DND-41 (cell line): Measurements from ENCODE around the gene PLCD1.
"Not testable (repeated sequence)": the region's sequence is repeated elsewhere in the genome, so short reads cannot be mapped to it uniquely, and the experiment has no call there.

Experiments used
- ATAC-seq: fragments of 200-7000 bp; cut with Tn5 transposase; 3 replicates; pipeline ENCODE4 v1.9.1; 2021; ENCODE audit warnings: low read depth; ENCODE audit not compliant: insufficient read depth
- DNase-seq: peaks from one replicate; pipeline ENCODE4 v3.0.0-alpha.2; 2020
- H2AFZ ChIP-seq: 2 replicates; pipeline ENCODE4 v1.6.0; 2012; ENCODE audit warnings: low read depth, low read length
- H3K27ac ChIP-seq: 2 replicates; pipeline ENCODE4 v1.5.1; 2012; ENCODE audit warnings: low read length, inconsistent platforms
- H3K27me3 ChIP-seq: fragments of 200-600 bp; sonication (generic); 2 replicates; pipeline ENCODE4 v1.6.0; 2012; ENCODE audit warnings: low read length, mild to moderate bottlenecking, inconsistent platforms; ENCODE audit not compliant: insufficient read depth, poor library complexity
- H3K36me3 ChIP-seq: 2 replicates; pipeline ENCODE4 v1.5.1; 2012; ENCODE audit warnings: low read length, inconsistent platforms; ENCODE audit not compliant: insufficient read depth
- H3K4me1 ChIP-seq: 2 replicates; pipeline ENCODE4 v1.5.1; 2012; ENCODE audit warnings: mild to moderate bottlenecking, low read length; ENCODE audit not compliant: insufficient read depth
- H3K4me2 ChIP-seq: 2 replicates; pipeline ENCODE4 v1.6.0; 2012; ENCODE audit warnings: mild to moderate bottlenecking, moderate library complexity, low read length, inconsistent platforms; ENCODE audit not compliant: insufficient read depth
- H3K4me3 ChIP-seq, 2 experiments: fragments of 200-600 bp in 1 of 2; shearing (Covaris generic) in 1 of 2; 2 replicates each; pipeline ENCODE4 v1.5.1; 2012 to 2016; ENCODE audit warnings: inconsistent platforms in 2 of 2, low read length in 2 of 2, mild to moderate bottlenecking in 2 of 2, low read depth in 1 of 2, moderate library complexity in 1 of 2
- H3K79me2 ChIP-seq: 2 replicates; pipeline ENCODE4 v1.6.0; 2012; ENCODE audit warnings: low read length, inconsistent platforms; ENCODE audit not compliant: insufficient read depth
- H3K9ac ChIP-seq: 2 replicates; pipeline ENCODE4 v1.6.0; 2012; ENCODE audit warnings: low read depth, mild to moderate bottlenecking, inconsistent platforms, low read length, moderate library complexity
- H3K9me3 ChIP-seq: 2 replicates; pipeline ENCODE4 v1.5.1; 2012; ENCODE audit warnings: low read length, moderate library complexity, mild to moderate bottlenecking, inconsistent platforms; ENCODE audit not compliant: insufficient read depth, severe bottlenecking
- H4K20me1 ChIP-seq: 2 replicates; pipeline ENCODE4 v1.6.0; 2012; ENCODE audit warnings: low read length; ENCODE audit not compliant: insufficient read depth
- EZH2 ChIP-seq: IDR thresholded peaks from 3 replicates; pipeline ENCODE4 v1.6.1; 2012; ENCODE audit warnings: borderline replicate concordance, low read depth, mild to moderate bottlenecking, moderate library complexity, low read length, inconsistent platforms; ENCODE audit not compliant: severe bottlenecking
- TF ChIP-seq, protein P1 (sequence below): IDR thresholded peaks from 2 replicates; pipeline ENCODE4 v1.5.1; 2012; ENCODE audit warnings: borderline replicate concordance, low read length, moderate library complexity, mild to moderate bottlenecking; ENCODE audit not compliant: poor library complexity, severe bottlenecking; ENCODE audit errors: extremely low read depth

Gene PLCD1

DNA sequence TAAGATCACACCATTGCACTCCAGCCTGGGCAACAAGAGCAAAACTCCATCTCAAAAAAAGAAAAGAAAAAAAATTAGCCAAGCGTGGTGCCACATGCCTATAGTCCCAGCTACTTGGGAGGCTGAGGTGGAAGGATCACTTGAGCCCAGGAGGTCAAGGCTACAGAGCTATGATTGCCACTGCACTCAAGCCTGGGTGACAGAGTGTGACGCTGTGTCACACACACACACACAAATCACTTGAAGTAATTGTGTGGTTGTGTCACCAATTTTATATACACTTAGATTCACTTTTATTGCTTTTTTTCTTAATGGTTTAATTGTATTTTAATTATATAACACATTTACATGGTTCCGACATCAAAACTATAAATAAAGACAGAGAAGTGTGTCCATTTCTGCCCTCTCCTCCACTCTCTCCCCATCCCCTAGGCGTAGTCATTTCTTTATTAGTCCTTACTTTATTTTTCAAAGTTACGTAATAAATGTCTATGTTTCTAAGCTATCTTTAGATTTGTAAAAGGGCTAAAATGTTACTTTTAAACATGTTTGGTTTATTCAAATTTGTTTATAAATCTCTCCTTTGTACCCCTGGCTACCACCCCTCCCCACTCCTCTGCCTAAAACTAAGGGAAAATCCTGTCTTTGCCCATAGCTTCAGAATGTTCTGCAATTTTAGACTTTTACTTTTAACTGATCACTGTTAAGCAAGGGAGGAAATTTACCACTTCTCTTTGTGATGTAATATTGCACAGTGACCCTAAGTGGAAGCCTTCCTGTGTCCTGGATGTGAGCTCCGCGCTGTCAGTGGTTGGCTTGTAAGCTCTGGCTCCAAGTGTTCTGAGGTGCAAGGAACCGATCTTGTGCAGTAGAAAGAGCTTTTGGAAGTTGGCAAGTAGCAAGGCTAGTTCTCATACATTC lies 49.6 kb downstream of the PLCD1 start:
- ATAC-seq, result no peak
- Histone ChIP-seq H3K9me3 (no peaks in the 10 kb centered on the region), H3K36me3 (peaks cover 65% of the 10 kb centered on the region), H3K4me2 (no peak overlapping the region), H3K4me1 (no peaks in the 10 kb centered on the region), H3K9ac (no peak overlapping the region), H2AFZ (no peak overlapping the region), H4K20me1 (no peaks in the 10 kb centered on the region), H3K79me2 (no peaks in the 10 kb centered on the region), H3K4me3 (no peak overlapping the region), H3K27me3 (no peaks in the 10 kb centered on the region), H3K27ac (no peak overlapping the region)
- no peak for DNase-seq
- TF ChIP-seq EZH2, result no peak
- TF ChIP-seq, protein P1, sequence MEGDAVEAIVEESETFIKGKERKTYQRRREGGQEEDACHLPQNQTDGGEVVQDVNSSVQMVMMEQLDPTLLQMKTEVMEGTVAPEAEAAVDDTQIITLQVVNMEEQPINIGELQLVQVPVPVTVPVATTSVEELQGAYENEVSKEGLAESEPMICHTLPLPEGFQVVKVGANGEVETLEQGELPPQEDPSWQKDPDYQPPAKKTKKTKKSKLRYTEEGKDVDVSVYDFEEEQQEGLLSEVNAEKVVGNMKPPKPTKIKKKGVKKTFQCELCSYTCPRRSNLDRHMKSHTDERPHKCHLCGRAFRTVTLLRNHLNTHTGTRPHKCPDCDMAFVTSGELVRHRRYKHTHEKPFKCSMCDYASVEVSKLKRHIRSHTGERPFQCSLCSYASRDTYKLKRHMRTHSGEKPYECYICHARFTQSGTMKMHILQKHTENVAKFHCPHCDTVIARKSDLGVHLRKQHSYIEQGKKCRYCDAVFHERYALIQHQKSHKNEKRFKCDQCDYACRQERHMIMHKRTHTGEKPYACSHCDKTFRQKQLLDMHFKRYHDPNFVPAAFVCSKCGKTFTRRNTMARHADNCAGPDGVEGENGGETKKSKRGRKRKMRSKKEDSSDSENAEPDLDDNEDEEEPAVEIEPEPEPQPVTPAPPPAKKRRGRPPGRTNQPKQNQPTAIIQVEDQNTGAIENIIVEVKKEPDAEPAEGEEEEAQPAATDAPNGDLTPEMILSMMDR, result no peak

DNA sequence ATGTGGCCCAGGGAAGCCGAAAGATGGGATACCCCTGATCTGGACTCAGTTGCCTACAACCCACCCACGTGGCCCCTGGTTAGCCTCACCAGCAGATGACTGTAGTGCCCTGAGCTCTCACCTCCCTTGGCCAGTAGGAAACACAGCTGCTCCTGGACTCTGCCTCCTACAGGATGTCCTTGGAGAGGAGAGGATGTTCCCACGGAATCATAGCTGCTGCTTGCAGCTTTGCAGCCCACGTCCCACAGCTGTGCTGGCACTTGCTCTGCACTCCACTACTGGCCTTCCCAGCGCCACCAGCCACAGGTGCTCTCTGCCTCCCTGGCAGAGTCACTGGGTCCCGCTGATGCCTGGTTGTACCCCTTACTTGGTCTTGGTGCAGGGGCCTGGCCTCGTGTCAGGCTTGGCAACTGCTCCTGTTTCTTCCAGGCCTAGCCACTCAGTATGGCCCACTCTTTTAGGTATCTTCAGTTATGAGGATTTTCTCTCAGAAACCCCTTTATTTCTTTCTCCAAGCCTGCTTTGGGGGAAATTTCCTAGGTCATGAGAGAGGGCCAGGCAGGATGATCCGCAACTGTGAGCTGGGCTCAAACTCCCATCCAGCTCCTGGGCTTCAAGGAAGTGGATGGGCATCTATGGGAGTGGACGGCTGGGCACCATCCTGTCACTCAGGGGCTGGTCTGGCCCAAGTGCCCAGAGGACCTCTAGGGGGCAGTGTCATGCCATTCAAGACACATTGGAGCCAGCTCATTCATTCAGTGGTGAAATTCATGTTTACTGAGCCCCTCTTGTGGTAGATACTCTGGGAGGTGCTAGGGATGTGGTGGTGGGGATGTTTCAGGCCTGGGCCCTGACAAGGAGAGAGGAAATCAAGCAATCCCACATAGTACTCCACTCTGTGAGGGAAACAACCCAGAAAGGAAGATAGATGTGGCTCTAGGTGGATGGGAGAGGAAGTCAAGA lies 55.0 kb downstream of the PLCD1 start:
- no peaks in the 10 kb centered on the region for H3K27me3 ChIP-seq
- DNase-seq, result peak; percentile 58
- no peak overlapping the region for H3K4me3 ChIP-seq
- H3K27ac ChIP-seq, result peak overlapping the region; percentile 42; the same call in 1 of the 2 replicates
- TF ChIP-seq EZH2, result no peak
- TF ChIP-seq, protein P1, result peak; percentile 86
- no peaks in the 10 kb centered on the region for H3K79me2 ChIP-seq
- H2AFZ ChIP-seq, result no peak overlapping the region
- ATAC-seq, result peak; percentile 93
- no peak overlapping the region for H3K4me2 ChIP-seq
- H3K9me3 ChIP-seq, result no peaks in the 10 kb centered on the region
- no peaks in the 10 kb centered on the region for H3K4me1 ChIP-seq
- H3K9ac ChIP-seq, result no peak overlapping the region
- no peaks in the 10 kb centered on the region for H4K20me1 ChIP-seq
- peaks cover 54% of the 10 kb centered on the region for H3K36me3 ChIP-seq

DNA sequence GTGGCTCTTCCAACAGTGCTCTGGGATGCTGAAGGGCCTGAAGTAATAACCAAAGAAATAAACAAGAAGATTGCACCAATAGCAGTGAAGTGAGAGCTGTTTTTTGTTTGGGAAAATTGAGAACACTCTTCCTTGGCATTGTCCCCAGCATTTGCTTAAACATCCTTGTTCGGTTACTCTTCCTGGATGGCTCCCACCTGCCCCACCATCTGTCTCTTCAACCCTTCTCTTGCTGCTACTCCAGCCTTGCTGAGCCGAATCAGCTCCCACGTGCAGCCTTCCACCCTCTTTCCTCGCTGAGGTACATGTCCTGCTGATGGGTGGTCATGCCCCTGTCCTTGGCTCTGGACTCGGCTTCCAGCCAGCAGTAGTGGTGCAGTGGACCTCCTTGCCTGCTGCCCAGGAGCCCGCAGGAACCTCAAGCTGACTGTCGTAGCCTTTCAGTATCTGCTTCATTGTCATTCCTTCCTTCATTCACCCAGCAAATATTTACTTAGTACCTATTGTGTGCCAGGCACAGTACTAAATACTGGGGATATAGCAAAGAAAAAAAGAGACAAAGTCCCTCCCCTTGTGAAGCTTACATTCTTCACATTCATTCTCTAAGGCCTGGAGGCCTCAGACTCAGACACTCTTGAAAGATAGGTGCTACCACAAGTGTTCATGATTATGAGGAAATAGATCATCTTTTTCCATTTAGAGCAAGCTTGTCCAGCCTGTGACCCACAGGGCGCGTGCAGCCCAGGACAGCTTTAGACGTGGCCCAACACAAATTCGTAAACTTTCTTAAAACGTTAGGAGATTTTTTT lies 56.0 kb downstream of the PLCD1 start:
- DNase-seq, result no peak
- no peak for ATAC-seq
- no peaks in the 10 kb centered on the region for H3K9me3 ChIP-seq
- H4K20me1 ChIP-seq, result no peaks in the 10 kb centered on the region
- no peak overlapping the region for H3K4me2 ChIP-seq
- no peaks in the 10 kb centered on the region for H3K4me1 ChIP-seq
- no peaks in the 10 kb centered on the region for H3K79me2 ChIP-seq
- no peak overlapping the region for H2AFZ ChIP-seq
- H3K9ac ChIP-seq, result no peak overlapping the region
- no peaks in the 10 kb centered on the region for H3K27me3 ChIP-seq
- TF ChIP-seq, protein P1, result no peak
- no peak for TF ChIP-seq EZH2
- H3K4me3 ChIP-seq, result no peak overlapping the region
- no peak overlapping the region for H3K27ac ChIP-seq
- peaks cover 60% of the 10 kb centered on the region for H3K36me3 ChIP-seq

DNA sequence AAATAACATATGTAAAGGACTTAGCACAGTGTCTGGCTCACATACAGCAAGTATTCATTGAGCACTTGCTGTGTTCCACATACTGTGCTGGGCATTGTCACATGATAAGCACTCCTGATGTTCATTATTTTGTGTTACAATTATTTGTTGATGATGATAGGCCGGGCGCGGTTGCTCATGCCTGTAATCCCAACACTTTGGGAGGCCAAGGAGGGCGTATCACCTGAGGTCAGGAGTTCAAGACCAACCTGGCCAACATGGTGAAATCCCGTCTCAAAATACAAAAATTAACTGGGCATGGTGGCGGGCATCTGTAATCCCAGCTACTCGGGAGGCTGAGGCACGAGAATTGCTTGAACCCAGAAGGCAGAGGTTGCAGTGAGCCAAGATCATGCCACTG lies 57.4 kb downstream of the PLCD1 start:
- H2AFZ ChIP-seq, H3K4me3 ChIP-seq, DNase-seq, H3K27ac ChIP-seq, H3K27me3 ChIP-seq, H3K9ac ChIP-seq, H3K4me2 ChIP-seq, H3K4me1 ChIP-seq, H3K79me2 ChIP-seq, ATAC-seq, H3K9me3 ChIP-seq, H4K20me1 ChIP-seq: not testable (repeated sequence)
- H3K36me3 ChIP-seq, result peaks cover 60% of the 10 kb centered on the region
